HEK293T (cell line): ENCODE measurements around the gene IL17A.
"Not testable (repeated sequence)": the region's sequence is repeated elsewhere in the genome, so short reads cannot be mapped to it uniquely, and the experiment has no call there.

Experiments used
- CTCF ChIA-PET: fragments of 350-600 bp; formaldehyde crosslinking; extraction: SDS; loops from one replicate; lab custom pipeline; 2021; ENCODE audit warnings: antibody characterized with exemption, inconsistent platforms; lab: Yijun Ruan, JAX
- POLR2A ChIA-PET: fragments of 350-600 bp; formaldehyde crosslinking; extraction: SDS; loops from one replicate; lab custom pipeline; 2020; ENCODE audit warnings: antibody characterized with exemption, inconsistent platforms; lab: Yijun Ruan, JAX
- DNase-seq: peaks from one replicate; pipeline ENCODE4 v3.0.0; 2012; ENCODE audit warnings: mixed read lengths; ENCODE audit errors: extremely low spot score
- ARNT ChIP-seq: fragments of 450-650 bp; IDR thresholded peaks from 2 replicates; pipeline ENCODE4 v1.6.1; 2017; ENCODE audit warnings: mild to moderate bottlenecking
- BHLHE40 ChIP-seq: fragments of 450-650 bp; IDR thresholded peaks from 2 replicates; pipeline ENCODE4 v1.6.1; 2016; ENCODE audit warnings: mild to moderate bottlenecking, moderate library complexity, borderline replicate concordance
- CTBP1 ChIP-seq: fragments of 450-650 bp; IDR thresholded peaks from 2 replicates; pipeline ENCODE4 v1.6.1; 2016; ENCODE audit warnings: borderline replicate concordance
- ELF4 ChIP-seq: fragments of 450-650 bp; IDR thresholded peaks from 2 replicates; pipeline ENCODE4 v1.6.1; 2017; ENCODE audit warnings: antibody characterized with exemption
- FOXA1 ChIP-seq: fragments of 450-650 bp; IDR thresholded peaks from 2 replicates; pipeline ENCODE4 v1.6.1; 2016; ENCODE audit warnings: mild to moderate bottlenecking
- FOXK2 ChIP-seq: fragments of 450-650 bp; IDR thresholded peaks from 2 replicates; pipeline ENCODE4 v1.6.1; 2016; ENCODE audit warnings: mild to moderate bottlenecking
- FOXM1 ChIP-seq: fragments of 450-650 bp; IDR thresholded peaks from 2 replicates; pipeline ENCODE4 v1.6.1; 2017; ENCODE audit warnings: mild to moderate bottlenecking, borderline replicate concordance
- HDGF ChIP-seq: fragments of 450-650 bp; IDR thresholded peaks from 2 replicates; pipeline ENCODE4 v1.6.1; 2017; ENCODE audit warnings: antibody characterized with exemption, borderline replicate concordance
- L3MBTL2 ChIP-seq: fragments of 450-650 bp; conservative IDR thresholded peaks from 2 replicates; pipeline ENCODE4 v1.6.1; 2016; ENCODE audit warnings: mild to moderate bottlenecking
- LEF1 ChIP-seq: fragments of 450-650 bp; IDR thresholded peaks from 2 replicates; pipeline ENCODE4 v1.6.1; 2017; ENCODE audit warnings: mild to moderate bottlenecking, borderline replicate concordance
- NFRKB ChIP-seq: fragments of 450-650 bp; IDR thresholded peaks from 2 replicates; pipeline ENCODE4 v1.6.1; 2016; ENCODE audit warnings: mild to moderate bottlenecking, moderate library complexity
- SP1 ChIP-seq: fragments of 450-650 bp; IDR thresholded peaks from 2 replicates; pipeline ENCODE4 v1.6.1; 2017
- SUZ12 ChIP-seq: fragments of 450-650 bp; IDR thresholded peaks from 2 replicates; pipeline ENCODE4 v1.6.1; 2016; ENCODE audit warnings: mild to moderate bottlenecking
- TARDBP ChIP-seq: fragments of 450-650 bp; IDR thresholded peaks from 2 replicates; pipeline ENCODE4 v1.6.1; 2016
- ZNF384 ChIP-seq: fragments of 450-650 bp; IDR thresholded peaks from 2 replicates; pipeline ENCODE4 v1.6.1; 2016
- TF ChIP-seq, protein P1 (sequence below): fragments of 450-650 bp; IDR thresholded peaks from 2 replicates; pipeline ENCODE4 v1.6.1; 2016

The IL17A gene

DNA sequence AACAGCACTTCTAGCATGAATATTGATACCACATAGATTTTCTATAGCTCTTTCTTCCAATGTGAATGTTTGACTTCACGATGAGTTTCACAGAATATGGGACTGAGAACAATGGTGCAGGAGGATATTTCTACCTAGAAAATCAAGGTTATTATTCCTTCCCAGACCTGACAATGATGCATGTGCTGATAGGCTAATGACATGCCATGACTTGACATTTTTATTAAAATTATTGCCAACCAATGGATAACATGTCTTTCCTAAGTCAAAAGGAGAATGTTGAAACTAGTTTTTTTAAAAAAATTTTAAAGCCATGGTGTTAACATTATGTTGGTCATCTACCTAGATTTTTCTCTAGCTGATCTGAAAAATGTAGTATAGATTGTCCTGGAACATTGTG, 923 bp downstream of the IL17A start:
- ChIA-PET POLR2A (no interaction called here), CTCF (no interaction called here)
- TF ChIP-seq TARDBP (no peak), FOXA1 (no peak), FOXM1 (no peak), HDGF (no peak), NFRKB (no peak), BHLHE40 (no peak), SUZ12 (no peak), SP1 (no peak), ARNT (no peak)
- TF ChIP-seq, protein P1, sequence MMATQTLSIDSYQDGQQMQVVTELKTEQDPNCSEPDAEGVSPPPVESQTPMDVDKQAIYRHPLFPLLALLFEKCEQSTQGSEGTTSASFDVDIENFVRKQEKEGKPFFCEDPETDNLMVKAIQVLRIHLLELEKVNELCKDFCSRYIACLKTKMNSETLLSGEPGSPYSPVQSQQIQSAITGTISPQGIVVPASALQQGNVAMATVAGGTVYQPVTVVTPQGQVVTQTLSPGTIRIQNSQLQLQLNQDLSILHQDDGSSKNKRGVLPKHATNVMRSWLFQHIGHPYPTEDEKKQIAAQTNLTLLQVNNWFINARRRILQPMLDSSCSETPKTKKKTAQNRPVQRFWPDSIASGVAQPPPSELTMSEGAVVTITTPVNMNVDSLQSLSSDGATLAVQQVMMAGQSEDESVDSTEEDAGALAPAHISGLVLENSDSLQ: no peak
- no peak for DNase-seq

DNA sequence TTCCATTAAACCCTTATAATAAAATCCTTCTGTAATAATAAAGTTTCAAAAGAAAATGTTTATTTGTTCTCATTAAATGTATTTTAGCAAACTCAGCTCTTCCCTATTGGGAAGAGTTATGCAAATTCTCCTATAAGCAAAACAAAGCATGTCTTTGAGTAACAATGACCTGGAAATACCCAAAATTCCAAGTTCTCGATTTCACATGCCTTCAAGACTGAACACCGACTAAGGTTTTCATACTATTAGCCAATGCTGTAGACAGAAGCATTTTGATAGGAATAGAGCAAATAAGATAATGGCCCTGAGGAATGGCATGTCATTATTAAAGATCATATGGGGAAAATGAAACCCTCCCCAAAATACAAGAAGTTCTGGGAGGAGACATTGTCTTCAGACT, 3.8 kb downstream of the IL17A start:
- ChIA-PET POLR2A (no interaction called here), CTCF (no interaction called here)
- DNase-seq: no peak
- TF ChIP-seq CTBP1: no peak
- TF ChIP-seq LEF1: no peak
- no peak for TF ChIP-seq NFRKB
- TF ChIP-seq BHLHE40: no peak

DNA sequence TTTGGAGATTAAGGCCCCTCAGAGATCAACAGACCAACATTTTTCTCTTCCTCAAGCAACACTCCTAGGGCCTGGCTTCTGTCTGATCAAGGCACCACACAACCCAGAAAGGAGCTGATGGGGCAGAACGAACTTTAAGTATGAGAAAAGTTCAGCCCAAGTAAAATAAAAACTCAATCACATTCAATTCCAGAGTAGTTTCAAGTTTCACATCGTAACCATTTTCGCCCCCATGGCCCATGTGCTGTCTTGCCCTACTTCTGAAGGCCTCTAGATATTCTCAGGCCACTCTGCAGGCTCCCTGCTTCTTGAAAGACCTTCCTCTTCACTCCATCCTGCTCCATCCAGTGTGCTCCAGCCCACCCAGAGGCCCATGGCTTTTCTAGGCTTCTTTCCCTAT, 4.2 kb downstream of the IL17A start:
- ChIA-PET CTCF (no interaction called here), POLR2A (no interaction called here)
- DNase-seq: no peak
- TF ChIP-seq SUZ12 (no peak), CTBP1 (no peak), FOXA1 (no peak), ARNT (no peak), FOXK2 (no peak), BHLHE40 (no peak), ZNF384 (no peak), ELF4 (no peak), FOXM1 (no peak), SP1 (no peak), HDGF (no peak), NFRKB (no peak), L3MBTL2 (no peak), LEF1 (no peak), TARDBP (no peak)
- TF ChIP-seq, protein P1: no peak

DNA sequence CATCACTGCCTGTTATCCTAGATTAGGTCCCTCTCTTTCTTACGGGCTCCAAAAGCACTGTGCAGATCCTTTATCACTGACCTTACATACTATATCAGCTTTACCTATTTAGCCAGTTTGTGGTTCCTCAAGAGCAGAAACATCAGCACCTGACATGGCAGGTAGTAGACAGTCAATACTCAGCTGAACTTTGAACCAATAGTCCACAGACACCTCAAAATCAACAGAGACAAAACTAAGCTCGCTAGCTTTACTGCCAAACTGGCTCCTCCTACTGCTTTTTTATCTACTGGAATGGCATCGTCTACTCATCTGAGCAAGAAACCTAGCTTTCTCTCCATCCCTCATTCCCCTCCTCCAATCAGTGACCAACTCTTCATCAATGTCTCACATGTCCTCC, 5.6 kb downstream of the IL17A start:
- ChIA-PET CTCF (no interaction called here), POLR2A (no interaction called here)
- no peak for DNase-seq
- TF ChIP-seq L3MBTL2 (no peak), FOXA1 (no peak), HDGF (no peak), FOXM1 (no peak)

DNA sequence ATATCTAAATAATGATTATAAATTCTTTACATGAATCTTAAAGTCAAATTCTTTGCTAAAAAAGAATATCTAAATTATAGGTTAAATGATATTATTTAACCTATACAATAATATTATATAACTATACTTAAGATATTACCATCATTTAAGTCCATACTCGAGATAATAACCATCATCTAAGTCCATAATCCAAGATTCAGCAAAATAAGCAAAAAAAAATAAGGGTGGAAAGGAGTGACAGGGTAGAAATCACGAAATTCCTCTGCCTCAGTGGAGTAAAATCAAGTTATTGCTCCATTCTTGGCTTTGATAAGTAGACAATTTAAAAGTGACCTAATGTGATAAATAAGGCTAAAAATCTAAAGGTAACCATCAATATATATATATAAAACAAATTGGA, 9.7 kb downstream of the IL17A start:
- POLR2A ChIA-PET: no interaction called here
- CTCF ChIA-PET: interaction anchor here (0.7 kb wide), 1 partner anchor 38 kb away, joined by 4 read pairs; no protein-coding TSS in a partner anchor

DNA sequence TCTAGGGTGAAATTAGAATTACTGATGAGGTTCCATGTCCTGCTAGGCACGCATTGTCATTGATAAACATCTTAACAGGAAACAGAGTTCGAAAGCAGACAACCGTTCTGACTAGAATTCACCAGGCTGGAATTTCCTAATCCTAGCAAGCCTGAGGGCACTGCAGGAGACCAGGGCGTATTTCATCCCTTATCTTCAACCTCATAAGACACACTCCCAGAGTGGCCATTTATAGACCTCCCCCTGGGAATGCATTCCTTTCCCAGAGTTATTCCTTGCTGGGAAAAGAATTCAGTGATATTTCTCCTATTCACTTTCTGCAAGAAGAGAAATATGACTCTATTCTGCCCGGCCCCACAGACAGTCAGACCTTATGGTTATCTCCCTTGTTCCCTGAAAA, 13.9 kb downstream of the IL17A start:
- POLR2A ChIA-PET, CTCF ChIA-PET, DNase-seq: not testable (repeated sequence)

More for the DNA sequence above, 9.7 kb downstream of the IL17A start:
- TF ChIP-seq HDGF: no peak
- no peak for DNase-seq

DNA sequence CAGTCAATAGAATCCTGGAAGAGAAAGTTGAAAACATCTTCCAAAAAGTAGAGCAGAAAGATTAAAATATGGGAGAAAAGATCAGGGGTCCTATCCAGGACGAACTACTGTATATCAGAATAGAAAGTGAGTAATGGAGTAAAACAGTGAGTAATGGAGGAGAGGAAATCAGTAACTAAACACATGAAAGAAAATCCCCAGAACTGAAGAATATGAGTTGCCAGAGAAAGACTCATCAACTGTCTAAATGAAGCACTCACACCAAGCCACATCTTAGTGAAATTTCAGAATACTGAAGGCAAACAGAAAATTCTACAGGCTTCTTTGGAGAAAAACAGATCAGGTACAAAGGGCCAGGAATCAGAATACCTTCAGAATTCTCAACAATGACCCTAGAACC, 14.9 kb downstream of the IL17A start:
- DNase-seq: no peak
- ChIA-PET POLR2A (no interaction called here), CTCF (no interaction called here)
- TF ChIP-seq FOXK2 (no peak), FOXA1 (no peak), SUZ12 (no peak), CTBP1 (no peak), ZNF384 (no peak), LEF1 (no peak), ARNT (no peak)

DNA sequence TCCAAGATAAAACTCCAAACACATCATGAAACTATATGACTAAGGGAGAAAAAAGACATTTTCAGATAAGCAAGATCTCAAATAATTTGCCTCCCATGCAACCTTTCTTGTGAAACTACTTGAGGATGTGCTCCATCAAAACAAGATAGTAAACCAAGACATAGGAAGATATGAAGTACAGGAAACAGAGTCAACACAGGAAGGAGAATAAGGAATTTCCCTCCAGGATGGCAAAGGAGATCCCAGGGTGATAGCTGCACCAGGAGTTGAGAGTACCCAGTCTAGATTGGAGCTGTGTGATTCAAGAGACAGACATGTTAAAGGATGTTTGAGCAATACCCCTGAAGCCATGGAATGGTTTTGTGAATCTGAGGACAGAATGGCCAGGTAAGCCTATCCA, 15.3 kb downstream of the IL17A start:
- POLR2A ChIA-PET: no interaction called here
- no peak for DNase-seq
- CTCF ChIA-PET: no interaction called here
- TF ChIP-seq SUZ12: no peak
- no peak for TF ChIP-seq NFRKB
- no peak for TF ChIP-seq CTBP1
- TF ChIP-seq HDGF: no peak
- TF ChIP-seq ELF4: no peak
- TF ChIP-seq FOXA1: no peak
- no peak for TF ChIP-seq LEF1
- no peak for TF ChIP-seq ZNF384
- TF ChIP-seq, protein P1: no peak
- no peak for TF ChIP-seq SP1
- TF ChIP-seq FOXK2: no peak
- no peak for TF ChIP-seq BHLHE40
- TF ChIP-seq FOXM1: no peak
- TF ChIP-seq L3MBTL2: no peak
- no peak for TF ChIP-seq TARDBP
